Activated naive CD8-positive, alpha-beta T cell treated with anti-CD3 and anti-CD28 coated beads for 36 hours (primary cell): ENCODE measurements around the gene SMCO3. TPM values are rescaled to one million over a fixed set of nuclear protein-coding genes. Genes with fewer than 3 reads are reported as not detected.
A peak's percentile ranks its signal among the peaks of the same experiment; 100 is the strongest.

Experiments
- DNase-seq: peaks from one replicate; pipeline ENCODE4 v3.0.0; 2021
- H3K27ac Mint-ChIP-seq: one replicate; pipeline ENCODE4 v1.8.0; 2022; ENCODE audit warnings: mild to moderate bottlenecking, moderate library complexity, mixed read lengths
- H3K27me3 Mint-ChIP-seq: one replicate; pipeline ENCODE4 v1.8.0; 2022; ENCODE audit warnings: mild to moderate bottlenecking, mixed read lengths
- H3K36me3 Mint-ChIP-seq: one replicate; pipeline ENCODE4 v1.8.0; 2021; ENCODE audit warnings: mild to moderate bottlenecking, mixed read lengths
- H3K4me1 Mint-ChIP-seq: one replicate; pipeline ENCODE4 v1.8.0; 2021; ENCODE audit warnings: mixed read lengths
- H3K4me3 Mint-ChIP-seq: one replicate; pipeline ENCODE4 v1.8.0; 2022; ENCODE audit warnings: mild to moderate bottlenecking, moderate library complexity, mixed read lengths
- H3K9me3 Mint-ChIP-seq: one replicate; pipeline ENCODE4 v1.8.0; 2022; ENCODE audit warnings: mixed read lengths
- total RNA-seq, 2 experiments: library from RNA; stranded (reverse); gene quantifications; one replicate each; pipeline ENCODE4 v1.2.3, GENCODE V29; 2021

SMCO3 gene
- not detected for total RNA-seq

- Mint-ChIP-seq H3K36me3 (no peaks in the 10 kb centered on the region), H3K4me1 (peaks cover 21% of the 10 kb centered on the region), H3K27ac (no peak within 1 kb of the TSS), H3K4me3 (no peak within 1 kb of the TSS), H3K27me3 (no peaks in the 10 kb centered on the region), H3K9me3 (peaks cover 4% of the 10 kb centered on the region)
- DNase-seq = no peak
Observed at GRCh38 chr12:14814014-14814413, at the start of gene SMCO3. Gene SMCO3 (minus strand): TSS chr12:14814182. CDS start chr12:14806680, 7,502 bp downstream.

- Mint-ChIP-seq H3K9me3 (peaks cover 37% of the 10 kb centered on the region), H3K27ac (no peak overlapping the region), H3K4me1 (no peaks in the 10 kb centered on the region), H3K36me3 (peaks cover 11% of the 10 kb centered on the region), H3K27me3 (no peaks in the 10 kb centered on the region), H3K4me3 (no peak overlapping the region)
- DNase-seq = no peak
Observed at GRCh38 chr12:14860490-14860889, 46.5 kb upstream of the SMCO3 start.

GRCh38 chr12:14858513-14858912 is 44.5 kb upstream of the SMCO3 start:
- Mint-ChIP-seq H3K4me1 (no peaks in the 10 kb centered on the region), H3K9me3 (peaks cover 36% of the 10 kb centered on the region), H3K27me3 (no peaks in the 10 kb centered on the region), H3K4me3 (no peak overlapping the region), H3K27ac (no peak overlapping the region), H3K36me3 (peaks cover 11% of the 10 kb centered on the region)
- DNase-seq = no peak

DNA sequence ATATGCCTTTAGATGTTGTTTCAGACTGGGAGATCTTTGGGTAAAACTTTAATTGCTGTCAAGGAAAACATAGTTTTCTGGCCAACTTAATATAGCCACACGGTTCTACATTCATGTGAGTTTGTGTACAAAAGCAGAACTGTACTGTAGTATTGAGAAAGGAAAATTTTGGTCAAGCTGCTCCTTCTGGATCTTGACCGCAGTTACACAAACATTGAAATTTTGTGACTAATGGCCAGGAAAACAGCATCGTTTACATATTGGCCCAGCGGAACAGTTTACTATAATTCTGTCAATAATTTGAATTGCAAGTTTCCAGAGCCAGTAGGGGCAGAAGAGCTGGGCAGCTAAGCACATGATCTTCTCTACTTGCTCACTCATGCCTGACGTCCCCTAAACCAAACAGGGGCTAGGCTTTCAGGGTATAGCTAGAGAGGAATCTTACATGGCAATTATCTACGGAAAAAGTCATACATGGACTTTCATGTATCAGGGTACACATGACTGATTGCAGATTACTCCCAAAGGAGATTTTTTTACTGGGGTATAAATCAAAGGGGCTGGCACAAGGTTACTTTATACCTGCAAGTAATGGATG is 40.7 kb upstream of the SMCO3 start:
- Mint-ChIP-seq H3K9me3 (peaks cover 19% of the 10 kb centered on the region), H3K4me3 (no peak overlapping the region), H3K27me3 (no peaks in the 10 kb centered on the region)

GRCh38 chr12:14853961-14854360 is 40.0 kb upstream of the SMCO3 start:
- peaks cover 12% of the 10 kb centered on the region for H3K9me3 Mint-ChIP-seq
- H3K36me3 Mint-ChIP-seq = peaks cover 4% of the 10 kb centered on the region
- H3K4me3 Mint-ChIP-seq = no peak overlapping the region
- H3K4me1 Mint-ChIP-seq = no peaks in the 10 kb centered on the region
- no peak overlapping the region for H3K27ac Mint-ChIP-seq
- no peak for DNase-seq
- no peaks in the 10 kb centered on the region for H3K27me3 Mint-ChIP-seq

More for the DNA sequence above, 40.7 kb upstream of the SMCO3 start:
- DNase-seq = no peak
- H3K27ac Mint-ChIP-seq = no peak overlapping the region
- H3K36me3 Mint-ChIP-seq = peaks cover 7% of the 10 kb centered on the region
- H3K4me1 Mint-ChIP-seq = no peaks in the 10 kb centered on the region

GRCh38 chr12:14852880-14853279 is 38.9 kb upstream of the SMCO3 start:
- no peak for DNase-seq
- Mint-ChIP-seq H3K4me3 (no peak overlapping the region), H3K27ac (no peak overlapping the region), H3K36me3 (peaks cover 4% of the 10 kb centered on the region), H3K27me3 (no peaks in the 10 kb centered on the region), H3K9me3 (peaks cover 8% of the 10 kb centered on the region), H3K4me1 (no peaks in the 10 kb centered on the region)

DNA sequence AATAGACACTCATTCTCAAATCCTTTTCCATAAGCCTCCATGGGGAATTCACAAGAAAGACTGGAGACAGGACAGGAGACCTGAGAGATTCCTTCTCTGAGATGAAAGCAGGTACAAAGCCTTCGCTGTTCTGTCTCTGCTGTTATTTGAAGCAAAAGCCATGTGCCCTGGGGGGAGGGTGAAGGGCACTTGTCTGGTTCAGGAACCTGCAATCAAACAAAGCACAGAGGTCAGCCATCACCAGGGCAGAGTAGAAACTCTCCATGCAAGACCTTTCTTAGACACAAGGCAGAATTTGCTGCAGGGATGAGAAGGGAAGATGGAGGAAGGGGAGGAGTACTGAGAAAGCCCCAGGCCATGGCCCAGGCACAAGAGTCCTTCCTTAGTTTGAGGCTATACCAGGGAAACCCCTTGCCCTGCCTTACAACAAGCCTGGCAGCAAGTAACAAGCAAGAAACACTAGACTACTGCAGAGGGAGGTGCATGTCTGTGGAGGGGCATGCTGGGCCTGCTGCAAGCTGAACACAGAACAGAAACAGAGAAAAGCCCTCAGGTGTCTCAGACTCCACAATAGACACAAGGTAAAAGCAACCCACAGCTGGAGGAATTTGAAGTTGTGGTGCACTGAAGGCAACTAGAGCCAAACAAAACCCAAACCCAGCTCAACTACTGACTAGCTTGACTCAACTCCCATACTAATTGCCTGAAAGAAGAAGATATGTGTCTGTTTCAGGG is 37.1 kb upstream of the SMCO3 start:
- peaks cover 8% of the 10 kb centered on the region for H3K4me1 Mint-ChIP-seq
- H3K9me3 Mint-ChIP-seq = no peaks in the 10 kb centered on the region
- H3K4me3 Mint-ChIP-seq = no peak overlapping the region
- no peak for DNase-seq
- no peaks in the 10 kb centered on the region for H3K36me3 Mint-ChIP-seq
- H3K27me3 Mint-ChIP-seq = no peaks in the 10 kb centered on the region
- H3K27ac Mint-ChIP-seq = no peak overlapping the region

GRCh38 chr12:14849661-14850060 is 35.7 kb upstream of the SMCO3 start:
- Mint-ChIP-seq H3K27me3 (no peaks in the 10 kb centered on the region), H3K27ac (no peak overlapping the region), H3K9me3 (no peaks in the 10 kb centered on the region), H3K4me3 (no peak overlapping the region), H3K36me3 (no peaks in the 10 kb centered on the region), H3K4me1 (peaks cover 18% of the 10 kb centered on the region)
- DNase-seq = no peak

DNA sequence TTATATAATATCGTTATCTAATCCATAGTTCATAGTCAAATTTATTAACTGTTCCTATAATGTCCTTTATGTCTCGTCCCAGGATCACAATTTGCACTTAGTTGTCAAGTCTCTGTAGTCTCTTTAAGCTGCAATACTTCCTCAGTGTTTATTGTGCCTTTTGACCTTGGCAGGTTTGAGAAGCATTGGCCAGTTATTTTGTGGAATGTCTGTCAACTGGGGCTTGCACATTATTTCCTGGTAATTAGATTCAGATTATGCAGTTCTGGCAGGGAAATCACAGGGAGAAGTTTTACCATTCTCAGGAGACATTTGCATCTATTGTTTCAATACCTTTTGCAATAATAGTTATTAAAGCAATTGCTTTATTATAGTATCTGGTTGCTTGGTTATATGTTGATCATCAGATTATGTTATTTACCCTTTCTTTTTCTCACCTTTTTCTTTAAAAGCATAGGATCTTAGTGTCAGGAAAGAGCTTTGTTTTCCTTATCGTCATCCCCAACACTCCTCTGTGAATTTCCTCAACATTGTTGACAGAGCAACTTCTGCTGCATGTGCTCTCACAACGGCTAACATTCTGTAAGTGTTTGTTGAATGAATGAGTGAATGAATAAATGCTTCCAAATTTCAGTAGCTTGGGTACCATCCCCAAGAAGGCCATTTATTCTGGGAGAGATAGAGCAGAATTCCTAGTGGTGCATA is 33.0 kb upstream of the SMCO3 start:
- no peak overlapping the region for H3K4me3 Mint-ChIP-seq
- no peaks in the 10 kb centered on the region for H3K36me3 Mint-ChIP-seq
- H3K4me1 Mint-ChIP-seq = peaks cover 18% of the 10 kb centered on the region
- no peaks in the 10 kb centered on the region for H3K9me3 Mint-ChIP-seq
- H3K27ac Mint-ChIP-seq = no peak overlapping the region
- no peak for DNase-seq
- no peaks in the 10 kb centered on the region for H3K27me3 Mint-ChIP-seq

DNA sequence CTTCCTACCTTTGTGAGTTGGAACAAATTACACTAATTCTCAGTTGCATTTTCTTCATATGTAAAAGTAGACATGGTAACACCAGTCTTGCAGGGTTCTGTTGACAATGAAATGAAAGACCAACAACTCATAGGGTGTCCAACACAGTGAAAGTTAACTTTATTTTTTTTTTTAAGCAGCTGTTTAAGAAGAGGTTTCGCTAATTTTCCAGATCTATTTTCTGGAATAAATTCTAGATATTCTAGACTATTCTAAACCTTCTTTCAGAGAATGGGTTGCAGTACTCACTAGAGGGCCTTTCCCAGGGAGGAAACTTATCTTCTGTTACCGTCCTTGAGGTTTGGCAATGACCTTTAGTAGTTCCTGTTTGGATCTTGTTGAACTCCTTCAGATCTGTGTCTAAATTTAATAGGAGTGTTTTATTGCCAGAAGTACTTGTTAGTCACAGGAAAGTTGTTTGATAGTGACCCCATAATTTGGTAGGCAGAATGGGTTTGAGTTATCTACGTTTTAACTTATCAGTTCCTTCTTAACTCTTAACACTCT is 32.1 kb upstream of the SMCO3 start:
- H3K36me3 Mint-ChIP-seq = no peaks in the 10 kb centered on the region
- H3K27ac Mint-ChIP-seq = no peak overlapping the region
- H3K4me1 Mint-ChIP-seq = peaks cover 18% of the 10 kb centered on the region
- H3K4me3 Mint-ChIP-seq = no peak overlapping the region
- no peak for DNase-seq
- no peaks in the 10 kb centered on the region for H3K27me3 Mint-ChIP-seq
- no peaks in the 10 kb centered on the region for H3K9me3 Mint-ChIP-seq

GRCh38 chr12:14845350-14845750 is 31.4 kb upstream of the SMCO3 start:
- DNase-seq = peak; percentile 18

DNA sequence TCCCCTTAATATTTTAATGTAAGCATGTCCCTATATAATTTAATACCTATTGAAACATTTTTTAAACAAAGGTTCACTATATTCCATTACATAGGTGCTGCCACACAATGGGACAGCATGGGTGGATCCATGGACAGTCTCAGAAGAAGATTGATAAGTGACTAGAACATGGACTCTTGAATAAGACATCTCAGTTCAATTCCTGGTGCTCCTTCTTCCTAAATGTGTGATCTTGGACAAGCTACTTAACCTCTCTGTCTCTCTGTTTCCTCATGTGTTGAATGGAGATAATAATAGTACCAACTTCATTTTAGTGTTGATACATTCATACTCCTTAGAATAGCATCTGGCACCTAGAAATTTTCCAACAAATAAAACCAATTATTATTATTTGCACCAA is 30.4 kb upstream of the SMCO3 start:
- H3K27ac Mint-ChIP-seq = no peak overlapping the region
- no peak for DNase-seq
- H3K4me1 Mint-ChIP-seq = peaks cover 18% of the 10 kb centered on the region
- no peak overlapping the region for H3K4me3 Mint-ChIP-seq
- no peaks in the 10 kb centered on the region for H3K9me3 Mint-ChIP-seq
- H3K27me3 Mint-ChIP-seq = peaks cover 2% of the 10 kb centered on the region
- no peaks in the 10 kb centered on the region for H3K36me3 Mint-ChIP-seq

More at GRCh38 chr12:14845350-14845750, 31.4 kb upstream of the SMCO3 start:
- Mint-ChIP-seq H3K36me3 (no peaks in the 10 kb centered on the region), H3K27me3 (no peaks in the 10 kb centered on the region), H3K4me1 (peaks cover 18% of the 10 kb centered on the region), H3K27ac (peak overlapping the region; percentile 60), H3K9me3 (no peaks in the 10 kb centered on the region), H3K4me3 (peak overlapping the region; percentile 40)

GRCh38 chr12:14843425-14843887 is 29.5 kb upstream of the SMCO3 start, which contains the start of gene ART4:
Gene ART4 (minus strand): TSS chr12:14843526. CDS start chr12:14843113, 413 bp downstream.
- Mint-ChIP-seq H3K4me1 (peaks cover 18% of the 10 kb centered on the region), H3K27ac (no peak within 1 kb of the TSS), H3K27me3 (peaks cover 7% of the 10 kb centered on the region), H3K4me3 (no peak within 1 kb of the TSS), H3K36me3 (no peaks in the 10 kb centered on the region), H3K9me3 (no peaks in the 10 kb centered on the region)
- no peak for DNase-seq

DNA sequence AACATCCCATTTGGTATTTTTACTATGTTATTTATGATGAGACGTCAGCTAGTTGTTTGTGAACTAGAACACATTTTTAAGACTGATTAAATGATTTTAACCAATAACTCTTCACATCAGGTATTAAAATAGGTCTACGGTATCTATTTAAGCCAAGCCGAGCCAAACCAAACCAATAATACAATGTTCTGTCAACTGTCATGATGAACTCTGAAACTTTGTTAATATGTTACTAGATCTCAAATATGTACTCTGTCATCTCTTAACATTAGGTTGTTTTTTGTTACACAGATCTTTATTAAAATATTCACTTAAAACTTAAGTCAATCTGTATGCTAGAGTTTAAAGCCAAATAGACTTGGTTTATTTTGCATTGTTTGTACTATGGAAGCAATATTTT is 28.3 kb upstream of the SMCO3 start:
- H3K36me3 Mint-ChIP-seq = no peaks in the 10 kb centered on the region
- H3K27ac Mint-ChIP-seq = no peak overlapping the region
- no peak for DNase-seq
- H3K9me3 Mint-ChIP-seq = no peaks in the 10 kb centered on the region
- H3K27me3 Mint-ChIP-seq = peaks cover 11% of the 10 kb centered on the region
- H3K4me1 Mint-ChIP-seq = peaks cover 18% of the 10 kb centered on the region
- H3K4me3 Mint-ChIP-seq = no peak overlapping the region

DNA sequence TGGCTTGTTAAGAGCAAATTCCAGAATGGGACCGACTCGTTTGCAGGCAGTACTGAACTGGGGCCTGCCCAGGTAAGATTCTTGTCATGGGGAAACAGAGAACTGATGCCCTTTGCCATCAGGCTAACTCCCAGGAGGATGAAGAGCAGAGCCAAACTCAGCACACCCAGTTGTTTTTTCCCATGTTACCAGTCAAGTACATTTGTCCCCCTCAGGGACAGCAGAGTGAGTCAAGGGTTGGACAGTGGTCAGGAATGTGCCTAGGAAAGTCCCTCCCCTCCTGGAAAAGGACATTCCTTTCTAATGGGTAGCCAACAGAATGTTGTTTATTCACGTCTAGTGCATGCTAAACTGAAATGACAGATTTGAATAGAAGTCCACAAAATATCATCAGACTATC is 27.8 kb upstream of the SMCO3 start:
- H3K9me3 Mint-ChIP-seq = no peaks in the 10 kb centered on the region
- no peak overlapping the region for H3K27ac Mint-ChIP-seq
- H3K4me3 Mint-ChIP-seq = no peak overlapping the region
- H3K36me3 Mint-ChIP-seq = no peaks in the 10 kb centered on the region
- H3K4me1 Mint-ChIP-seq = peaks cover 13% of the 10 kb centered on the region
- H3K27me3 Mint-ChIP-seq = peaks cover 11% of the 10 kb centered on the region
- no peak for DNase-seq
